Measurements from ENCODE around the gene RSRC1. TPM values are rescaled to one million over a fixed set of nuclear protein-coding genes. Genes with fewer than 3 reads are reported as not detected.

Gene RSRC1
- total and polyA plus RNA-seq, 2 of the 13 experiments (the other 11 are each of a cell fraction or from before 2014, with no cell fraction given), result 4.9 to 63.0 TPM

- TF ChIP-seq SNAPC5 (CRISPR knock-in tag; IDR thresholded peaks at IDR 0.05; ENCODE audit: borderline replicate concordance) (peak; percentile 84; the same call in 1 of the 2 replicates), CAMTA2 (CRISPR knock-in tag; IDR thresholded peaks at IDR 0.05; ENCODE audit: borderline replicate concordance) (peak; percentile 97), MYC (CRISPR knock-in tag; IDR thresholded peaks at IDR 0.05; ENCODE audit: borderline replicate concordance) (peak; percentile 85; the same call in 1 of the 2 replicates), ETV6 (CRISPR knock-in tag; conservative IDR thresholded peaks at IDR 0.05) (no peak; the same call in 1 of the 2 replicates), STAG1 (CRISPR knock-in tag; IDR thresholded peaks at IDR 0.05) (no peak), ZXDC (CRISPR knock-in tag; IDR thresholded peaks at IDR 0.05) (no peak; the same call in 1 of the 2 replicates), IRF9 (CRISPR knock-in tag; IDR thresholded peaks at IDR 0.05; ENCODE audit: borderline replicate concordance) (peak; percentile 96), HBP1 (CRISPR knock-in tag; IDR thresholded peaks at IDR 0.05; ENCODE audit: low read depth) (peak; percentile 52; the same call in 1 of the 2 replicates), ZNF878 (CRISPR knock-in tag; IDR thresholded peaks at IDR 0.05) (no peak; the same call in 1 of the 2 replicates), ZNF33B (CRISPR knock-in tag; IDR thresholded peaks at IDR 0.05) (peak; percentile 82; the same call in 1 of the 2 replicates), RBM39 (IDR thresholded peaks at IDR 0.05; ENCODE audit: low read depth, low read length, poor library complexity, severe bottlenecking) (peak; percentile 74), ZNF510 (CRISPR knock-in tag; IDR thresholded peaks at IDR 0.05; ENCODE audit: low read depth) (no peak), ZNF513 (CRISPR knock-in tag; conservative IDR thresholded peaks at IDR 0.05) (no peak), KMT2A (CRISPR knock-in tag; IDR thresholded peaks at IDR 0.05) (peak; percentile 95), GFI1 (CRISPR knock-in tag; IDR thresholded peaks at IDR 0.05; ENCODE audit: borderline replicate concordance) (no peak), ZSCAN25 (CRISPR knock-in tag; IDR thresholded peaks at IDR 0.05) (peak; percentile 67), KLF12 (CRISPR knock-in tag; IDR thresholded peaks at IDR 0.05; ENCODE audit: borderline replicate concordance) (peak; percentile 94)
Observed at GRCh38 chr3:158109804-158110657, at the start of gene RSRC1 (continued).

All from HepG2 (cell line).